Measurements from ENCODE around the gene UBE2V1. TPM values are rescaled to one million over a fixed set of nuclear protein-coding genes. Genes with fewer than 3 reads are reported as not detected.

Gene UBE2V1
- polyA plus RNA-seq, 3 donors, result 62.2 to 95.5 (median 71.1) TPM

GRCh38 chr20:50146214-50146613, 33.3 kb upstream of the UBE2V1 start:
- Histone ChIP-seq H3K4me2 (replicated peaks; ENCODE audit: extremely low read depth, low read length, poor library complexity, severe bottlenecking) (peak overlapping the region; percentile 47), H2AFZ (ENCODE audit: insufficient read depth, low read depth, low read length, poor library complexity, severe bottlenecking) (no peak overlapping the region), H3K4me3 (replicated peaks in 1 of 3; ENCODE audit: low read depth in 2 of 3, low read length in 3 of 3) (peak overlapping the region in 1 of 3 experiments; percentile 55), H3K27me3 (ENCODE audit: control insufficient read depth in 2 of 2, insufficient read depth in 2 of 2, low read length in 2 of 2) (no peaks in the 10 kb centered on the region), H4K20me1 (ENCODE audit: insufficient read depth, low read length) (peaks cover 12% of the 10 kb centered on the region), H3K27ac (ENCODE audit: low read depth in 1 of 2, low read length in 2 of 2) (peak overlapping the region; percentile 98 to 99), H3K36me3 (replicated peaks in 1 of 2; ENCODE audit: control insufficient read depth in 1 of 2, insufficient read depth in 2 of 2, low read length in 2 of 2) (peaks cover 34 to 52% of the 10 kb centered on the region in 2 donors), H3K9me3 (replicated peaks in 1 of 2; ENCODE audit: control insufficient read depth in 1 of 2, insufficient read depth in 1 of 2, low read length in 2 of 2) (no peaks in the 10 kb centered on the region), H3K79me2 (ENCODE audit: insufficient read depth, low read length) (peaks cover 80% of the 10 kb centered on the region), H3K4me1 (ENCODE audit: control insufficient read depth in 1 of 2, insufficient read depth in 2 of 2, low read length in 2 of 2) (peaks cover 45 to 63% of the 10 kb centered on the region in 2 donors), H3K9ac (ENCODE audit: insufficient read depth, low read length, poor library complexity, severe bottlenecking) (peak overlapping the region; percentile 74)
- TF ChIP-seq CTCF (IDR thresholded peaks at IDR 0.05), result no peak
- H3K9me3 Mint-ChIP-seq, result no peaks in the 10 kb centered on the region
- H3K27me3 Mint-ChIP-seq (ENCODE audit: low read depth in 3 of 3), result peaks cover 0 to 6% (median 2%) of the 10 kb centered on the region in 3 donors
- peaks cover 63% of the 10 kb centered on the region for H3K4me1 Mint-ChIP-seq
- 85% methylated on average over 3 of the region's 6 CpGs for WGBS (ENCODE audit: insufficient coverage)
- no peak for DNase-seq
- H3K27ac Mint-ChIP-seq, result peak overlapping the region; percentile 98 to 100 (median 99)
- peak overlapping the region; percentile 59 to 86 for H3K4me3 Mint-ChIP-seq
- intact Hi-C loops (cut with micrococcal nuclease), result no loop called here
- H3K36me3 Mint-ChIP-seq, result peaks cover 48 to 76% of the 10 kb centered on the region in 2 donors

- Mint-ChIP-seq H3K27ac (peak overlapping the region; percentile 98 to 100 (median 99)), H3K27me3 (ENCODE audit: low read depth in 3 of 3) (peaks cover 0 to 6% (median 2%) of the 10 kb centered on the region in 3 donors), H3K4me1 (peaks cover 59% of the 10 kb centered on the region), H3K4me3 (no peak overlapping the region), H3K9me3 (no peaks in the 10 kb centered on the region), H3K36me3 (peaks cover 48 to 76% of the 10 kb centered on the region in 2 donors)
- peak in 1 of 3 donors; percentile 33 for DNase-seq
- no peaks in the 10 kb centered on the region for H3K9me3 ChIP-seq (replicated peaks in 1 of 2; ENCODE audit: control insufficient read depth in 1 of 2, insufficient read depth in 1 of 2, low read length in 2 of 2)
- H3K27me3 ChIP-seq (ENCODE audit: control insufficient read depth in 2 of 2, insufficient read depth in 2 of 2, low read length in 2 of 2), result no peaks in the 10 kb centered on the region
- intact Hi-C loops (cut with micrococcal nuclease), result no loop called here
- H3K36me3 ChIP-seq (replicated peaks in 1 of 2; ENCODE audit: control insufficient read depth in 1 of 2, insufficient read depth in 2 of 2, low read length in 2 of 2), result peaks cover 40 to 57% of the 10 kb centered on the region in 2 donors
- no peak overlapping the region for H3K4me2 ChIP-seq (replicated peaks; ENCODE audit: extremely low read depth, low read length, poor library complexity, severe bottlenecking)
- peak overlapping the region; percentile 98 to 99 for H3K27ac ChIP-seq (ENCODE audit: low read depth in 1 of 2, low read length in 2 of 2)
- peaks cover 18% of the 10 kb centered on the region for H4K20me1 ChIP-seq (ENCODE audit: insufficient read depth, low read length)
- WGBS (ENCODE audit: insufficient coverage), result no CpG with 5 or more reads among the region's 6 CpGs
- H2AFZ ChIP-seq (ENCODE audit: insufficient read depth, low read depth, low read length, poor library complexity, severe bottlenecking), result no peak overlapping the region
- H3K4me1 ChIP-seq (ENCODE audit: control insufficient read depth in 1 of 2, insufficient read depth in 2 of 2, low read length in 2 of 2), result peaks cover 44 to 59% of the 10 kb centered on the region in 2 donors
- H3K9ac ChIP-seq (ENCODE audit: insufficient read depth, low read length, poor library complexity, severe bottlenecking), result peak overlapping the region; percentile 74
- H3K79me2 ChIP-seq (ENCODE audit: insufficient read depth, low read length), result peaks cover 80% of the 10 kb centered on the region
- H3K4me3 ChIP-seq (replicated peaks in 1 of 3; ENCODE audit: low read depth in 2 of 3, low read length in 3 of 3), result peak overlapping the region in 1 of 3 experiments; percentile 55
- no peak for TF ChIP-seq CTCF (IDR thresholded peaks at IDR 0.05)
These were observed 32.6 kb upstream of the UBE2V1 start for GRCh38 chr20:50145566-50145965.
